Naive B cell (primary cell): ENCODE results near the gene ACSM6. TPM values are rescaled to one million over a fixed set of nuclear protein-coding genes. Genes with fewer than 3 reads are reported as not detected.
"Not testable (repeated sequence)": the region's sequence is repeated elsewhere in the genome, so short reads cannot be mapped to it uniquely, and the experiment has no call there.

ENCODE experiments used
- ATAC-seq, 2 donors: fragments of 150-1000 bp; cut with Tn5 transposase; 2 replicates each; pipeline ENCODE4 v1.10.0; 2021; ENCODE audit warnings: low read depth in 2 of 2, mild to moderate bottlenecking in 2 of 2, moderate library complexity in 2 of 2
- DNase-seq: peaks from one replicate; pipeline ENCODE4 v3.0.0; 2022
- H3K27ac Mint-ChIP-seq, 6 donors: one replicate each; pipeline ENCODE4 v1.8.0; 2020 to 2022; ENCODE audit warnings: mild to moderate bottlenecking in 6 of 6, mixed read lengths in 6 of 6, moderate library complexity in 5 of 6, inconsistent platforms in 2 of 6
- H3K27me3 Mint-ChIP-seq, 3 donors: one replicate each; pipeline ENCODE4 v1.8.0; 2021 to 2022; ENCODE audit warnings: mixed read lengths in 3 of 3, mild to moderate bottlenecking in 1 of 3
- H3K36me3 Mint-ChIP-seq, 2 donors: one replicate each; pipeline ENCODE4 v1.8.0; 2020 to 2022; ENCODE audit warnings: mixed read lengths in 2 of 2, inconsistent platforms in 1 of 2, mild to moderate bottlenecking in 1 of 2
- H3K4me1 Mint-ChIP-seq, 3 donors: one replicate each; pipeline ENCODE4 v1.8.0; 2020 to 2022; ENCODE audit warnings: mixed read lengths in 3 of 3, inconsistent platforms in 1 of 3, mild to moderate bottlenecking in 1 of 3, moderate library complexity in 1 of 3
- H3K4me3 Mint-ChIP-seq, 8 donors: one replicate each; pipeline ENCODE4 v1.8.0; 2020 to 2022; ENCODE audit warnings: mild to moderate bottlenecking in 8 of 8, mixed read lengths in 8 of 8, moderate library complexity in 8 of 8, inconsistent platforms in 2 of 8
- H3K9me3 Mint-ChIP-seq, 7 donors: one replicate each; pipeline ENCODE4 v1.8.0; 2020 to 2022; ENCODE audit warnings: mixed read lengths in 7 of 7, mild to moderate bottlenecking in 5 of 7, inconsistent platforms in 2 of 7, moderate library complexity in 1 of 7
- polyA plus RNA-seq, 6 donors: library from polyadenylated mRNA; unstranded; fragments of 300-500 nt; fragmentation: Illumina TruSeq; gene quantifications; one replicate each; pipeline ENCODE4 v1.2.3, GENCODE V29; 2021; ENCODE audit warnings: low read depth in 6 of 6

Gene ACSM6
- polyA plus RNA-seq, 6 donors from 2014 or later = not detected

GRCh38 chr10:95228934-95229723 lies 35.1 kb downstream of the ACSM6 start:
- not testable (repeated sequence) for H3K36me3 Mint-ChIP-seq, DNase-seq, H3K9me3 Mint-ChIP-seq, ATAC-seq, H3K27me3 Mint-ChIP-seq
- H3K4me1 Mint-ChIP-seq = peaks cover 13 to 18% (median 15%) of the 10 kb centered on the region in 3 donors
- H3K4me3 Mint-ChIP-seq = peak overlapping the region in 4 of 8 donors; percentile 15 to 95 (median 22)
- H3K27ac Mint-ChIP-seq = peak overlapping the region in 1 of 6 donors; percentile 62

GRCh38 chr10:95229724-95230627 lies 35.9 kb downstream of the ACSM6 start:
- H3K9me3 Mint-ChIP-seq = no peaks in the 10 kb centered on the region

GRCh38 chr10:95230677-95231586 lies 36.9 kb downstream of the ACSM6 start:
- not testable (repeated sequence) for H3K27me3 Mint-ChIP-seq, H3K9me3 Mint-ChIP-seq
- DNase-seq (peak; percentile 59), ATAC-seq (peak; percentile 96 to 97)
- peak overlapping the region; percentile 77 to 93 (median 89) for H3K27ac Mint-ChIP-seq
- peak overlapping the region; percentile 85 to 98 (median 94) for H3K4me3 Mint-ChIP-seq
- H3K4me1 Mint-ChIP-seq = peaks cover 21 to 28% (median 23%) of the 10 kb centered on the region in 3 donors
- H3K36me3 Mint-ChIP-seq = peaks cover 8 to 14% of the 10 kb centered on the region in 2 donors

More at GRCh38 chr10:95229724-95230627, 35.9 kb downstream of the ACSM6 start:
- H3K4me1 Mint-ChIP-seq = peaks cover 15 to 20% (median 17%) of the 10 kb centered on the region in 3 donors
- peak overlapping the region; percentile 85 to 98 (median 94) for H3K4me3 Mint-ChIP-seq
- DNase-seq (no peak), ATAC-seq (no peak)
- no peaks in the 10 kb centered on the region for H3K27me3 Mint-ChIP-seq
- peaks cover 8 to 11% of the 10 kb centered on the region in 2 donors for H3K36me3 Mint-ChIP-seq
- peak overlapping the region in 4 of 6 donors; percentile 49 to 93 (median 90) for H3K27ac Mint-ChIP-seq

DNA sequence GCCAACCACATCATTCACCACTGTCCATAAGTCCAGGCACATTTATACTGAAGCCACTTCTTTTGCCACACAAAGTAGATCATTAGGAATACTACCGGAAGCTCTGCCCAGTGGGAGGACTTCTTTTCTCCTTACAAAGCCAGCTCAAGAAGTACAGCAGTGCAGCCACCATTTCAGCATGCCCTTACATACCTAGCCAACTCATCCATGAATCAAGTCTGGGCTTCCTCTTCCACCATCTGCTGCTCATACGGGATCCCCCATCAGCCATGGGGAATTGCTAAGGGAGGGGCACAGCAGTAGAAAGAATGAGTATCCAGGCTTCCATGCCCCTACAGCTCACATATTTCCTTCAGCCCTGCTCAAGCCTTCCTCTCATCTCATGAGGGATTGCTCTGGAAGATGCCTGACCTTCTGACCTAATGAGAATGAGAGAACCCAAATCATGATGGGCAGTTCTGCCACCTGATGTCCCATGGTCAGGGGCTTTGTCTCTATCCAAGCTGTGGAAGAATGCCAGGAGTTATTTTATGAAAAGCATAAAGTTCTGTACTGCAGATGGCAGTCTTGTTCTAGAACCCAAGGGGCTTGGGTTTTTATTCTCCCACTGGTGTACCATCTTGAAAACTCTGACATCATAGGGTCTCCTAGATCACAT lies 39.5 kb downstream of the ACSM6 start:
- ATAC-seq (no peak), DNase-seq (no peak)
- H3K36me3 Mint-ChIP-seq = peaks cover 17 to 23% of the 10 kb centered on the region in 2 donors
- H3K27ac Mint-ChIP-seq = peak overlapping the region in 2 of 6 donors; percentile 56 to 63
- H3K4me3 Mint-ChIP-seq = peak overlapping the region in 3 of 8 donors; percentile 7 to 56 (median 17)
- H3K9me3 Mint-ChIP-seq = no peaks in the 10 kb centered on the region
- no peaks in the 10 kb centered on the region for H3K27me3 Mint-ChIP-seq
- peaks cover 27 to 42% (median 36%) of the 10 kb centered on the region in 3 donors for H3K4me1 Mint-ChIP-seq

- Mint-ChIP-seq H3K27ac (peak overlapping the region in 2 of 6 donors; percentile 76 to 80), H3K36me3 (peaks cover 18 to 33% of the 10 kb centered on the region in 2 donors), H3K27me3 (no peaks in the 10 kb centered on the region), H3K4me1 (peaks cover 27 to 38% (median 36%) of the 10 kb centered on the region in 3 donors), H3K9me3 (no peaks in the 10 kb centered on the region), H3K4me3 (peak overlapping the region in 1 of 8 donors; percentile 4)
- no peak for DNase-seq
- ATAC-seq = no peak
These were observed 40.9 kb downstream of the ACSM6 start for GRCh38 chr10:95234951-95235350.

GRCh38 chr10:95235676-95236067 lies 41.6 kb downstream of the ACSM6 start:
- ATAC-seq = no peak
- DNase-seq = no peak
- Mint-ChIP-seq H3K27ac (peak overlapping the region in 4 of 6 donors; percentile 34 to 80 (median 40)), H3K9me3 (peaks cover 0 to 3% (median 0%) of the 10 kb centered on the region in 7 donors), H3K4me1 (peaks cover 23 to 31% (median 30%) of the 10 kb centered on the region in 3 donors), H3K36me3 (peaks cover 22 to 38% of the 10 kb centered on the region in 2 donors), H3K4me3 (peak overlapping the region in 2 of 8 donors; percentile 4 to 30), H3K27me3 (no peaks in the 10 kb centered on the region)

- Mint-ChIP-seq H3K9me3 (peaks cover 0 to 3% (median 0%) of the 10 kb centered on the region in 7 donors), H3K27me3 (no peaks in the 10 kb centered on the region), H3K36me3 (peaks cover 22 to 38% of the 10 kb centered on the region in 2 donors), H3K4me1 (peaks cover 17 to 25% (median 24%) of the 10 kb centered on the region in 3 donors), H3K27ac (peak overlapping the region; percentile 43 to 83 (median 52)), H3K4me3 (peak overlapping the region in 2 of 8 donors; percentile 4 to 30)
- DNase-seq (peak; percentile 16), ATAC-seq (peak; percentile 84 to 90)
These were observed 42.2 kb downstream of the ACSM6 start for GRCh38 chr10:95236068-95236903.

DNA sequence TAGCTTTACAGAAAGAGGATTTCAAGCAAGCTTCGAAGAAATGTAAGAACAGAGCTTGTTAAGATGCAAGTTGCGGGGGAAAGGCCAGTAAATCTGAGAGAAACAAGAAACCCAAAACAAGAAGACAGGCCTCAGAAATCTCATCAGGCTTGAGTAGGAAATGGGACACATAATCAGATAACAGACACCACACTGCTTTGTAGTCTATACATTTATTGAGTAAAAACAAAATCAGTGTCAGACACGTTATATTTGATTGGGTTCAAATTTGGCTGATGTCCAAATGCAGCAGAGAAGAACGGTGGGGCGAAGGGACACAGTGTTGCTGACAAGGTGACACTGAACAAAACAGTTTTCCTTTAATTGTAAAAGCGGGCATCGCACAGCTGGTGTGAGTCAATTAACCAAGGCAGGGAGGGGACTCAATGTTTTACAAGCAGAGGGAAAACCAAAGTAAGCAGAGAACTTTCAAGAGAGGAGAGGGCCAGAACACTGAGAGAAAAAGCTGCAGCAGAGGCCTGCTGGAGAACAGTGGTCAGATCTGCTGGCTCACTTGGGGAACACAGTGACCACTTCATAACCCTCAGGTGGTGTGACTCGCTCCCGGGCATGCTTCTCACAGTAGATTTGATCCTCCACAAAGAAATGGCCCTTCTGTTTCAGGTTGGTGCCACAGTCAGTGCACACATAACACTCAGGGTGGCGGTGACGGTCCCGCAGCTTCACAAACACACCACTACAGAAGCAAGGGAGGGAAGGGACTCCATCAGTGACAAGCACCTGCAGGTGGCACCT lies 43.5 kb downstream of the ACSM6 start:
- Mint-ChIP-seq H3K4me3 (no peak overlapping the region), H3K27me3 (no peaks in the 10 kb centered on the region), H3K4me1 (peaks cover 14 to 24% (median 21%) of the 10 kb centered on the region in 3 donors), H3K36me3 (peaks cover 22 to 38% of the 10 kb centered on the region in 2 donors), H3K27ac (peak overlapping the region in 4 of 6 donors; percentile 4 to 84 (median 44)), H3K9me3 (peaks cover 0 to 3% (median 0%) of the 10 kb centered on the region in 7 donors)
- no peak for ATAC-seq
- DNase-seq = no peak

GRCh38 chr10:95240096-95240495 lies 46.1 kb downstream of the ACSM6 start:
- Mint-ChIP-seq H3K36me3 (peaks cover 21 to 33% of the 10 kb centered on the region in 2 donors), H3K4me1 (peaks cover 16 to 25% (median 18%) of the 10 kb centered on the region in 3 donors), H3K27ac (peak overlapping the region in 1 of 6 donors; percentile 86)
- DNase-seq, H3K9me3 Mint-ChIP-seq, ATAC-seq, H3K4me3 Mint-ChIP-seq, H3K27me3 Mint-ChIP-seq: not testable (repeated sequence)

GRCh38 chr10:95240811-95241210 lies 46.8 kb downstream of the ACSM6 start:
- Mint-ChIP-seq H3K27me3 (no peaks in the 10 kb centered on the region), H3K27ac (no peak overlapping the region), H3K4me1 (peaks cover 12 to 19% (median 13%) of the 10 kb centered on the region in 3 donors), H3K36me3 (peaks cover 21 to 31% of the 10 kb centered on the region in 2 donors), H3K4me3 (no peak overlapping the region), H3K9me3 (peaks cover 0 to 3% (median 0%) of the 10 kb centered on the region in 7 donors)
- ATAC-seq (no peak), DNase-seq (no peak)

GRCh38 chr10:95241533-95241932 lies 47.5 kb downstream of the ACSM6 start:
- Mint-ChIP-seq H3K4me3 (no peak overlapping the region), H3K9me3 (peaks cover 0 to 3% (median 0%) of the 10 kb centered on the region in 7 donors), H3K27ac (peak overlapping the region in 2 of 6 donors; percentile 37 to 73), H3K36me3 (peaks cover 21 to 28% of the 10 kb centered on the region in 2 donors), H3K27me3 (no peaks in the 10 kb centered on the region), H3K4me1 (peaks cover 8 to 15% (median 10%) of the 10 kb centered on the region in 3 donors)
- no peak for ATAC-seq
- DNase-seq = no peak
